ENCODE results near the gene LRRC10B. TPM values are rescaled to one million over a fixed set of nuclear protein-coding genes. Genes with fewer than 3 reads are reported as not detected.

LRRC10B gene
- total RNA-seq, 1 donor from 2014 or later, result 0.51 TPM

DNA sequence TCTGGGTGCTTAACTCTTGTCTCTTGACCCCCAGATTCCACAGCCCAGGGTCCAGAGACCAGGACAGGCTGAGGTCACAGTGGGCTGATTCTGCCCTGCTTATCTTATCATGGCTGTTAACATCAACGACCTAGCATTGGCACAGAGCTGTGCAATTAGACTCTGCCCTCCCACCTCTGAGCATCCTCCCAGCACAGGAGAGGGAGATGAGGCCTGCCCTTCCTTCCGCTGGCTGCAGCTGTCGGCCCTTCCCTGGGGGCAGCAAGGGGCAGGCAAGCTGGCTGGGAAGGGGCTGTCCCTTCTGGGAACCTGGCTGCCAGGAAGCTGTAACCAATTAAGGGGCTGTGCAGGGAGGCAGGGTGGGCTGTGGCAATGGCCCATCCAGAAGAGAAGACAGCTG is 22.5 kb downstream of the LRRC10B start:
- peak; percentile 51 for DNase-seq

DNA sequence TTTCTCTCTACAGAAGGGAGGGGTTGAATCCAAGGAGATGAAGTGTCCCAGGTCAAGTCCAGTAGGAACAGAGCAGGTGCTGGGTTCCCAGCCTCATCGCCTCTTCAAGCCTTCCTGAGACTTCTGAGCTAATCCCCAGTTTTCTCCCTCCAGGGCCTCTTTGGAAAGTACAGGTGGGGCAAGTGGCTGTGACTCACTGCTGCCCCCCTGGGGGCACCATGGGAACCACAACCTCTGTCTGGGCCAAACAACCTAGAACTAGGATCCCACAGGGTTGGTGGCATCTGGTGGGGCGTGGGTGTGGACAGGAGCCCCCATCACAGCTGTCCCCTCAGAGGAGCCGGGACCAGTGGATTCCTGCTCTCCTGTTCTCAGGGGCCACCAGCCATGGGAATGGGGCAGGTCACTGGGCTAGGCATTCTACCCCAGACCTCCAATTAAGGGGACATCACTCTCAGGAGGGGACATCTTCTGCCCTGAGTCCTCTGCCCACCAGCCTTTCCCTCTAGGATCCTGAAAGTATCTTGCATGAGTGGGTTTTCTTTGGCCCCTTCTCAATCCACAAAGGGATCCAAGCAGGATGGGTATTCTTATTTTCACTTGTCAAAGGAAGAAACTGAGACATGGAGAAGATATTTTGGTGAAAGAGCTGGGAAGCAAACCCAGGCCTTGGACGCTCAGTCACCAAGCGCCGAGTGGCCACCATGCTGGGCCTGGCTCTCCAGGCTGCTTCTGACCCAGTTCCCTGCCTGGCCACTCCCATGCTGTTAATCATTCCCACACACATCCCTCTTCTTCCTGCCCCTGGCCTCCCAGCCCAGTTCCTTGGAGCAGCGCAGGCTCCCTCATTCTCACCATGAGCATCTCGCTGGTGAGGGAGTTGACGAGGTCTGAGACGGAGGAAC is 23.8 kb downstream of the LRRC10B start:
- DNase-seq, result no peak

- DNase-seq, result no peak
These were observed 24.5 kb downstream of the LRRC10B start for GRCh38 chr11:61533039-61533375.

DNA sequence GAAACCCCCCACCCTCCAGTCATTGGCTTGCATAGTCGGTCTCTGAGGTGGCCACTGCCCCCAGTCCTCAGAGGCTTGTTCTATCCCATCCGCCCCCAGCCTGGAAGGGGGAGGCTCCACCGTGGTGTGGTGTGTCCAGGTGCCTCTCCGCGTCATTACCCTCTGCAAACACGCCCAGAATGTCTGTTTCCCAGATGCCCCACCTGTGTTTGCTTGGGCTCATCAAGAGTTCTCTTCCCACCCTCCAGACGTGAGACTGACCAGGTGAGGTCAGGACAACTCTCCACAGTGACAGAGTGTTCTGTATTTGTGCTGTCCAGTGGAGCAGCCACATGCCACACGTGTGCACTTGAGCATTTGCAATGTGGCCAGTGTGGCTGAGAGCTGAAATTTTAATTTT is 24.9 kb downstream of the LRRC10B start:
- no peak for DNase-seq

- DNase-seq, result no peak
These were observed 25.7 kb downstream of the LRRC10B start for GRCh38 chr11:61534025-61534932.

DNA sequence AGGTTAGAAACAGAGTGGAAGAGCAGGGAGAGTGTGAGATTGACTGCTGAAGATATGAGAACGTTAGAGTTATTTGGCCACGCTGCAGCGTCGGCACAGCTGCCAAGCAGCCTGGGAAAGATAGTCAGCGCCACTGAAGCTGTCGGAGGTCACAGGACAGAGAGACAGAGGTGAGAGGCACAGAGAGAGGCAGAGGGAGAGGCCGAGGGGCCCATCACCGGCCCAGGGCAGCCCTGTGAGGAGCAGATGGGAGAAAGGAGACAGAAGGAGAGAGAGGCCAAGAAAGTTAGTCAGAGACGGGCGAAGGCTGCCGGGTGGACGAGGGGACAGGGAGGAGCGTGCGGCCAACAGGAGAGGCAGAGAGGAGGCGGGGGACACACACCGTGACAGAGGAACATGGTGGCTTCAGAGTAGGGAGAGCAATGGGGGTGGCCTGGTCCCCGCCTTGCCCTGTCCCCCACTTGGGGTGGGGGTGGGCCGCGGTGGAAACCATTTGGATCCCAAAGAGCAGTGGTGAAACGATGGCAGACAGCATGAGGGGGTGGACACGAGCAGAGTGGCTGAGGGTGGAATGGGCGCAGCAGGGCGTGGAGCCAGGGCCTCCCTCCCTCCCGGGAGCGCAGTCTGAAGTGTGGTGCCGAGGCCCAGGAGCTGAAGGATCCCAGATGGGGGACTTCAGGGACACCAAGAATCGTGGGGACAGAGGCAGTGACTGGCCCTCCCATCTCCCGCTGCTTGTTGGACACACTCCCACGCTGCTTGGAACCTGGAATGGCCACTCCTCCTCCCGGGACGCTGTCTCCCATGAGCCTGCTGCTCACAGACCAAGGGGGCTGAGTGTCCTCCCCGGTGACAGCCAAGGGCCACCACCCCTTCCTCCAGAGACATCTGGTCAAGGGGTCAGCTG is 26.6 kb downstream of the LRRC10B start:
- no peak for DNase-seq

GRCh38 chr11:61535998-61536675 is 27.6 kb downstream of the LRRC10B start:
- DNase-seq, result no peak

DNA sequence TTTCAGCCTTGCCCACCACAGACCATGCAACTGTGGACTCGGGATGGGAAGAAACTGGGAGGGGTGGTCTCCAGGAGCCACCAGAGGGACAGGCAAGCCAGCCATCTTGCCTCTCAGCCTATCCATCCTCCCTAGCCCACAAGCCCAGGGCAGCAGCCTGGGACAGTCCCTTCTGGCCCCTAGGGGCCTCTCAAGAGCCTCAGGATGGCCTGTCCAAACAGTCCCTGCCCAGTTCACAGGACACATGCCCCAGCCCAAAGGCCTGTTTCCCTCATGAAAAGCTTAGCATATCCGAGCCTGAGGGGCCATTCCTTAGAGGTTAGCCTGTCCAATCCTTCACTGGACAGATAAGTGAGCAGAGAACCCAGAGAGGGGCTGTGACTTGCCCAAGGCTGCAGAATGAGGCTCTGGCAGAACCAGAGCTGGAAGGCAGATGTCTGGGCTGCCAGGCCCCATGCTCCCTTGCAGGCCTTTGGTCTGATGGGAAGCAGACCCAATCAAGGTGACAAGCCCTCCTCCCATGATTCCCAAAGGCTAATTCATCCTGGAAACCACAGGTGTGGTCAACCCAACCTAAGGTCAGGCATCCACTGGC is 28.2 kb downstream of the LRRC10B start:
- no peak for DNase-seq

- no peak for DNase-seq
These were observed 28.8 kb downstream of the LRRC10B start for GRCh38 chr11:61537326-61537725.

DNA sequence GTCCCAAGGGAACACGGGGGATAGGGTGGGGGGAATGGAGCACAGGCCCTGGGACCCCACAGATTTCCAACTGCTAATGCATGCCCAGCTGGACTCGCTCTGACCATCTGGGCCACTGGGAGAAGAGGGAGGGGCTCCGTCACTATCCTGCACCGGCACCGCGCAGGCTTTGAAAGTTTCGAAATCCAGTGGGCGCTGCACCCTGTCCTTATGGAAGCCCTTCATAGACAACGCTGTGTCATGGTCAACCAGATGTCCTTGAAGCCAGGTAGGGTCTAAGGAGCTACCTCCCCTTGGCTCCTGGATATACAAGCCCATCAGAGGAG is 30.1 kb downstream of the LRRC10B start:
- DNase-seq, result no peak

- DNase-seq, result no peak
These were observed 30.5 kb downstream of the LRRC10B start for GRCh38 chr11:61539006-61539405.

- peak; percentile 46 for DNase-seq
These were observed 31.3 kb downstream of the LRRC10B start for GRCh38 chr11:61539831-61540357.

DNA sequence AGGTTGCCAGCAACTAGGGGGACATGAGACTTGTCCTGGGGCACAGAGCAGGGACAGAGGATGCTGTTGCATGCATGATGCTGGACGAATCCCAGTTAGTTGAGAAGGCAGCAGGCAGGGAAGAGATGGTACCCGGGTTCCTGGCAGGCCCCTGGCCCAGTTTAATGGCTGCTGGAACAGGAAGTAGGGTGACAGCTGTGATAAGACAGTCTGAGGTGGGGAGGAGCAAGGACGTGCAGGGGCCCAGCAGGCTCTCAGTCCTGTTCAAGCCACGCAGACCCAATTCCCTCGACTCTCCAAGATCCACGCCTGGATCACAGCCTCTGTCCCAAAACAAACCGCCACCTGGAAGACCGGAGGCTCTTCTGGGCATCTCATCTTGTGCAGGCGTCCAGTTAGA is 32.0 kb downstream of the LRRC10B start:
- DNase-seq, result no peak

DNA sequence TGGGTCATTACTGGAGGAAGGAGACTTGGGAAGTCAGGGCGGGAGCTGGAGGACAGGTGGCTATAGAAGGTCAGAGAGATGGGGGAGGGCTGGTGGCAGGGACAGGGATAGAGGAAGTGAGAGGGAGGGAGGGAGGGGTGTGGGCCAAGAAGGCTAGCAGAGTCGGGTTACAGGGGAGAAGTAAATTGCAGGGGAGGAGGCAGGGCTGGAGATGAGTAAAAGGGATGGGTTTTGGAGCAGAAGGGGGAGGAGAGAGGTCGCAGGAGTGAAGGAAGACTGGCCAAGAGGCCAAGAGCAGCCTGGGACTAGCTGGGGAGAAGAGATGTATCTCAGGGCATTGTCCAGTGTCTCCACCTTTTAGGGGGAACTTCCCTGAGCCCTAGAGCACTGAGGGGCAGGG is 33.0 kb downstream of the LRRC10B start:
- DNase-seq, result peak; percentile 51

GRCh38 chr11:61542024-61542461 is 33.5 kb downstream of the LRRC10B start:
- DNase-seq, result peak; percentile 72

GRCh38 chr11:61542705-61543104 is 34.2 kb downstream of the LRRC10B start:
- no peak for DNase-seq

DNA sequence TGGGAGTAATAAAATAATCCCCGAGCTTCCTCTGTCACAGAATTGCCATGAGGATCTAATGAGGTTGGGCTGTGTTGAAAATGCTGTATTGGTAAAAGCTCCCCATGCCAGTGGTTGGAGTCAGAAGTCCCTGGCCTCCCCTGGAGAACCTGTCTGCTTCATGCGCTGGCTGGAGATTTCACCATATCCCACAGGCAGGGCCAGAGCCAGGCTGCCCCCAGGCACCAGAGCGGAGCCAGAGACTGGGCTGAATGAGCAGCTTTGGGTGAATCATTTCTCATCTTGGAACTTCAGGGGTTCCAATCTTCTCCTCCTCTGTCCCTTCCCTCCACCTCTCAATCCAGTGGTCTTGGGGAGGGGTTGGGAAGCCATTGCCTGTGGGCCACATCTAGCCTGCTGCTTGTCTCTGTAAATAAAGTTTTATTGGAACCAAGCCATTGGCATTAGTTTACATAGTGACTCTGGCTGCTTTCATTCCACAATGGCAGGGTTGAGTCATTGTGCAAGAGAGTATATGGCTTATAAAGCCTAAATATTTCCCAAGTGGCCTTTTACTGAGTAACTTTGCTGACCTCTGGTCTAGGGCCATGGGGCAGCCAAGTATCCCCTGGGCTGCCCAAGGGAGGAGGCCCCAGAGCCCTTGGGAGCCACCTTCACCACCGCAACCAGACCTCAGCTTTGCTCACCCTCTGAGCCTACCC is 35.2 kb downstream of the LRRC10B start:
- DNase-seq, result no peak

GRCh38 chr11:61544466-61544865 is 35.9 kb downstream of the LRRC10B start:
- no peak for DNase-seq

DNA sequence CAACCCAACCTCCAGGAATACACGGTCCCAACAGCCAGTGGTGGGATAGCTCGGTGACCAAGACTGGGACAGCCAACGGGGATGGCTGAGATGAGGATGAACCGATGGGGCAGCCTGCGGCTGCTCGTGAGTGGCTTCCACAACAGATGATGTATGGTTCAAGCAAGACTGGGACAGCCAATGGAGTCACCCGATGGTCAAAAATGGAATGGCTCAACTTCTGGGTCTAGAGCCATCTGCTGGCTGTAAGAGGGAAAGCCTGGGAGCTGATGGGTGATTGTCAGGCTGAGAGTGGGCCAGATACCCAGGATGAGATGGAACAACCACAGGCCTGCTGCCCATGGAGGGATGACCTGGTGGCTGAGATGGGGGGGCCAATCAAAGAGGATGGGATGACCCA is 36.8 kb downstream of the LRRC10B start:
- DNase-seq, result no peak

- DNase-seq, result no peak
These were observed 37.4 kb downstream of the LRRC10B start for GRCh38 chr11:61545921-61546320.

All from tongue (tissue), 2 donors.